A673 (cell line): Measurements from ENCODE around the gene SLC8A2. TPM values are rescaled to one million over a fixed set of nuclear protein-coding genes. Genes with fewer than 3 reads are reported as not detected.

Experiments
- BruUV-seq: library from RNA; stranded (reverse); fragments of 400-500 nt; replicated peaks from 2 replicates; lab custom pipeline; 2021; lab: Mats Ljungman, UMichigan
- CTCF ChIA-PET: fragments of 300-600 bp; sonication (Branson Sonifier 250); formaldehyde crosslinking; loops from one replicate; lab custom pipeline; 2022; ENCODE audit warnings: antibody characterized with exemption; lab: Charles Lee
- POLR2A ChIA-PET: fragments of 300-600 bp; sonication (Branson Sonifier 250); formaldehyde crosslinking; loops from one replicate; lab custom pipeline; 2022; ENCODE audit warnings: antibody characterized with exemption; ENCODE audit not compliant: low non-redundant PET; lab: Charles Lee
- DNase-seq: peaks from one replicate; pipeline ENCODE4 v3.0.0-alpha.2; 2015; ENCODE audit warnings: low spot score
- H3K27ac ChIP-seq: fragments of 200-600 bp; sonication (generic); 2 replicates; pipeline ENCODE4 v1.5.1; 2016; ENCODE audit warnings: mixed run types, low read depth, mild to moderate bottlenecking, mixed read lengths, antibody characterized with exemption, low read length; ENCODE audit not compliant: poor library complexity, severe bottlenecking
- H3K27me3 ChIP-seq: fragments of 200-600 bp; sonication (generic); replicated peaks from 2 replicates; pipeline ENCODE4 v1.6.1; 2017; ENCODE audit warnings: mixed run types, low read depth, mild to moderate bottlenecking, mixed read lengths, antibody characterized with exemption, low read length; ENCODE audit not compliant: insufficient read depth, poor library complexity
- H3K36me3 ChIP-seq: fragments of 200-600 bp; sonication (generic); 2 replicates; pipeline ENCODE4 v1.6.1; 2016; ENCODE audit warnings: mixed run types, mild to moderate bottlenecking, mixed read lengths, antibody characterized with exemption, low read length; ENCODE audit not compliant: insufficient read depth, poor library complexity, severe bottlenecking
- H3K4me1 ChIP-seq: fragments of 200-600 bp; sonication (generic); 2 replicates; pipeline ENCODE4 v1.6.1; 2017; ENCODE audit warnings: mixed run types, mild to moderate bottlenecking, mixed read lengths, antibody characterized with exemption, low read length; ENCODE audit not compliant: insufficient read depth, poor library complexity, severe bottlenecking
- H3K4me3 ChIP-seq: fragments of 200-600 bp; sonication (generic); 2 replicates; pipeline ENCODE4 v1.5.1; 2016; ENCODE audit warnings: low read depth, mixed run types, mild to moderate bottlenecking, mixed read lengths, low read length; ENCODE audit not compliant: poor library complexity, severe bottlenecking
- H3K9me3 ChIP-seq: fragments of 200-600 bp; sonication (generic); 2 replicates; pipeline ENCODE4 v1.6.1; 2016; ENCODE audit warnings: mixed run types, low read depth, mild to moderate bottlenecking, mixed read lengths, antibody characterized with exemption, low read length; ENCODE audit not compliant: poor library complexity, severe bottlenecking
- EZH2 ChIP-seq: fragments of 200-600 bp; sonication (generic); IDR thresholded peaks from 2 replicates; pipeline ENCODE4 v1.6.1; 2017; ENCODE audit warnings: borderline replicate concordance, low read depth, mild to moderate bottlenecking, mixed read lengths, antibody characterized with exemption, low read length; ENCODE audit not compliant: poor library complexity, severe bottlenecking
- intact Hi-C: fragments of 100-400 bp; cut with micrococcal nuclease; formaldehyde crosslinking; loops from one replicate; pipeline ENCODE4 v1.10.0; 2022; ENCODE audit not compliant: unreplicated experiment
- total RNA-seq: library from RNA; stranded (reverse); gene quantifications from 2 replicates; pipeline ENCODE4 v1.2.3, GENCODE V29; 2021
- TF ChIP-seq, protein P1 (sequence below): fragments of 300-800, 200-600 bp; sonication (generic); conservative IDR thresholded peaks from 2 replicates; pipeline ENCODE4 v1.5.1; 2017; ENCODE audit warnings: low read depth, mild to moderate bottlenecking, antibody characterized with exemption, low read length, moderate library complexity, mixed read lengths

SLC8A2 gene
- total RNA-seq, 1 experiment from 2014 or later, result 3.2 TPM

GRCh38 chr19:47494729-47495128 is 23.0 kb upstream of the SLC8A2 start:
- ChIA-PET POLR2A (no interaction called here), CTCF (no interaction called here)
- no peaks in the 10 kb centered on the region for H3K4me1 ChIP-seq
- no peak overlapping the region for H3K4me3 ChIP-seq
- no peak for DNase-seq
- H3K27me3 ChIP-seq, result no peaks in the 10 kb centered on the region
- no peaks in the 10 kb centered on the region for H3K36me3 ChIP-seq
- H3K27ac ChIP-seq, result no peak overlapping the region
- H3K9me3 ChIP-seq, result no peaks in the 10 kb centered on the region
- TF ChIP-seq, protein P1, sequence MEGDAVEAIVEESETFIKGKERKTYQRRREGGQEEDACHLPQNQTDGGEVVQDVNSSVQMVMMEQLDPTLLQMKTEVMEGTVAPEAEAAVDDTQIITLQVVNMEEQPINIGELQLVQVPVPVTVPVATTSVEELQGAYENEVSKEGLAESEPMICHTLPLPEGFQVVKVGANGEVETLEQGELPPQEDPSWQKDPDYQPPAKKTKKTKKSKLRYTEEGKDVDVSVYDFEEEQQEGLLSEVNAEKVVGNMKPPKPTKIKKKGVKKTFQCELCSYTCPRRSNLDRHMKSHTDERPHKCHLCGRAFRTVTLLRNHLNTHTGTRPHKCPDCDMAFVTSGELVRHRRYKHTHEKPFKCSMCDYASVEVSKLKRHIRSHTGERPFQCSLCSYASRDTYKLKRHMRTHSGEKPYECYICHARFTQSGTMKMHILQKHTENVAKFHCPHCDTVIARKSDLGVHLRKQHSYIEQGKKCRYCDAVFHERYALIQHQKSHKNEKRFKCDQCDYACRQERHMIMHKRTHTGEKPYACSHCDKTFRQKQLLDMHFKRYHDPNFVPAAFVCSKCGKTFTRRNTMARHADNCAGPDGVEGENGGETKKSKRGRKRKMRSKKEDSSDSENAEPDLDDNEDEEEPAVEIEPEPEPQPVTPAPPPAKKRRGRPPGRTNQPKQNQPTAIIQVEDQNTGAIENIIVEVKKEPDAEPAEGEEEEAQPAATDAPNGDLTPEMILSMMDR, result no peak
- TF ChIP-seq EZH2, result no peak
- no TSS peak for BruUV-seq
- intact Hi-C loops, result no loop called here

DNA sequence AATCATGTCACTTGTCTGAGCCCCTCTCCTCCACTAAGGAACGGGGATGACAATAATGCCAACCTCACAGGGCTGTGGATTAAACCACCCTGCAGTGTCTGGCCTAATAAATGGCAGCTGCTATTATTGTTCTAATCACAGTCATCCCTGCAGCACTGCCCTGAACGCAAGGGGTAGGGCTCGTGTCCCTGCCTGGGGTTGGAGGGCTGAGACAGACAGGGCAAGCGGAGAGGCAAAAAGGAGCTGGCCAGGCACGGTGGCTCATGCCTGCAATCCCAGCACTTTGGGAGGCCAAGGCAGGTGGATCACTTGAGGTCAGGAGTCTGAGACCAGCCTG is 22.5 kb upstream of the SLC8A2 start:
- CTCF ChIA-PET, result no interaction called here
- intact Hi-C loops, result no loop called here
- Histone ChIP-seq H3K4me1 (no peaks in the 10 kb centered on the region), H3K27ac (no peak overlapping the region), H3K36me3 (no peaks in the 10 kb centered on the region), H3K4me3 (no peak overlapping the region), H3K27me3 (no peaks in the 10 kb centered on the region), H3K9me3 (no peaks in the 10 kb centered on the region)
- BruUV-seq, result no TSS peak
- POLR2A ChIA-PET, result no interaction called here
- no peak for DNase-seq
- no peak for TF ChIP-seq EZH2
- TF ChIP-seq, protein P1, result no peak

DNA sequence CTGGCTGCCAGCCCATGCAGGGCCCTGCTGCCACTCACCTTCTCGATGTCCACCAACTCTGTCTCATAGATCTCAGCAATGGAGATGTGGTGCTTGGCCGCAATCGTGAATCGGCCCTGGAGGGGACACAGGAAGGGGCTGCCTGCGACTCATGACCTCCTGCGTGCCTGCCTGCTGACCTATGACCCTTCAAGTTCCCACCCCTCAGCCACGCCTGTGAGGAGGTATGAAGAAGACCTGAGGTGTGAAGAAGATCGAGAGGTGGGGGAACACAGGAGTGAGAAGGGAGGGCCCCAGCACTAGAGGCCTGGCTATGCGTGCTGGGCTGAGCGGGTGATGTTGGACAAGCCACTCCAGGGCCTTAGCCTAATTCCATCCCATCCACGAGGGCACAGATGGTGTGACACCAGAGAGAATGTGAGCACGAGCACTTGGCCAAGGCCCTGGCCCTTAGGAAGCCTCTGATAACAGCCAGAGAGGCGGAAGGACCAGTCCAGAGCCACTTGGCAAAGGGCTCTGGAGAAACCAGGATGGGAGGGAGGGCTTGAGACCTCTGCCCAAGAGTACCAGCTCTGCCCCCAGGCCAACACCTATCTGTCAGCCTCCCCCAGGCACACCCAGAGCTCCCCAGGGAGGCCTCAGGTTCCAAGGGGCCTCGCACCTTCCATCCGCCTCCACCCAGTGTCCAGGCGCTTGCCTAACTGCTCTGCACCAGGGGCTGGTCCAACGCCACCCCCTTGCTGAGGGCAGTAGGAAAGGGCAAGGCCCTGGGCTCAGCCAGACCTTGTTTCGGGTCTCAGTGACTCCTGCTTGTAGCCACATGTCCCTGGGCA is 21.9 kb upstream of the SLC8A2 start:
- H3K36me3 ChIP-seq, result no peaks in the 10 kb centered on the region
- TF ChIP-seq, protein P1, result no peak
- no peak for TF ChIP-seq EZH2
- no peak for DNase-seq

More for the DNA sequence above, 21.9 kb upstream of the SLC8A2 start:
- H3K27me3 ChIP-seq, result no peaks in the 10 kb centered on the region
- intact Hi-C loops, result no loop called here
- no TSS peak for BruUV-seq
- H3K4me1 ChIP-seq, result no peaks in the 10 kb centered on the region
- ChIA-PET CTCF (no interaction called here), POLR2A (no interaction called here)
- no peak overlapping the region for H3K27ac ChIP-seq
- H3K4me3 ChIP-seq, result no peak overlapping the region
- no peaks in the 10 kb centered on the region for H3K9me3 ChIP-seq
